HCT116 (cell line): ENCODE data around the gene TPRG1L.

ENCODE experiments used
- ATF3 ChIP-seq: IDR thresholded peaks from 2 replicates; pipeline ENCODE4 v1.6.1; 2012
- CTCF ChIP-seq, 3 experiments: fragments of 200-600 bp in 1 of 3; sonication (generic) in 1 of 3; IDR thresholded peaks in 2 of 3; conservative IDR thresholded peaks in 1 of 3; 2 replicates each; pipeline ENCODE4 v1.5.1; 2012 to 2017; ENCODE audit warnings: low read depth in 2 of 3, low read length in 2 of 3, antibody characterized with exemption in 1 of 3, borderline replicate concordance in 1 of 3, control low read depth in 1 of 3, mild to moderate bottlenecking in 1 of 3, mixed read lengths in 1 of 3, mixed run types in 1 of 3, moderate library complexity in 1 of 3; ENCODE audit not compliant: insufficient read depth in 1 of 3
- EZH2 ChIP-seq: fragments of 200-600 bp; sonication (generic); IDR thresholded peaks from 2 replicates; pipeline ENCODE4 v1.6.1; 2017; ENCODE audit warnings: antibody characterized with exemption, mixed run types
- JUND ChIP-seq: IDR thresholded peaks from 2 replicates; pipeline ENCODE4 v1.6.1; 2012
- POLR2A ChIP-seq: IDR thresholded peaks from 2 replicates; pipeline ENCODE4 v1.7.0; 2011; ENCODE audit warnings: borderline replicate concordance; ENCODE audit not compliant: insufficient read depth, insufficient read length; ENCODE audit errors: extremely low read depth
- RAD21 ChIP-seq: IDR thresholded peaks from 2 replicates; pipeline ENCODE4 v1.6.1; 2012; ENCODE audit warnings: low read depth, mild to moderate bottlenecking
- REST ChIP-seq: IDR thresholded peaks from 2 replicates; pipeline ENCODE4 v1.6.1; 2012; ENCODE audit warnings: low read depth
- TCF7L2 ChIP-seq: IDR thresholded peaks from 2 replicates; pipeline ENCODE4 v1.7.0; 2011; ENCODE audit warnings: borderline replicate concordance, inconsistent platforms; ENCODE audit not compliant: insufficient read depth, insufficient read length; ENCODE audit errors: extremely low read depth
- YY1 ChIP-seq: IDR thresholded peaks from 2 replicates; pipeline ENCODE4 v1.6.1; 2011; ENCODE audit warnings: low read length, low read depth, moderate library complexity, mild to moderate bottlenecking; ENCODE audit not compliant: insufficient replicate concordance; ENCODE audit errors: extremely low read depth
- ZFX ChIP-seq: fragments of 450-650 bp; IDR thresholded peaks from 2 replicates; pipeline ENCODE4 v1.6.1; 2017

DNA sequence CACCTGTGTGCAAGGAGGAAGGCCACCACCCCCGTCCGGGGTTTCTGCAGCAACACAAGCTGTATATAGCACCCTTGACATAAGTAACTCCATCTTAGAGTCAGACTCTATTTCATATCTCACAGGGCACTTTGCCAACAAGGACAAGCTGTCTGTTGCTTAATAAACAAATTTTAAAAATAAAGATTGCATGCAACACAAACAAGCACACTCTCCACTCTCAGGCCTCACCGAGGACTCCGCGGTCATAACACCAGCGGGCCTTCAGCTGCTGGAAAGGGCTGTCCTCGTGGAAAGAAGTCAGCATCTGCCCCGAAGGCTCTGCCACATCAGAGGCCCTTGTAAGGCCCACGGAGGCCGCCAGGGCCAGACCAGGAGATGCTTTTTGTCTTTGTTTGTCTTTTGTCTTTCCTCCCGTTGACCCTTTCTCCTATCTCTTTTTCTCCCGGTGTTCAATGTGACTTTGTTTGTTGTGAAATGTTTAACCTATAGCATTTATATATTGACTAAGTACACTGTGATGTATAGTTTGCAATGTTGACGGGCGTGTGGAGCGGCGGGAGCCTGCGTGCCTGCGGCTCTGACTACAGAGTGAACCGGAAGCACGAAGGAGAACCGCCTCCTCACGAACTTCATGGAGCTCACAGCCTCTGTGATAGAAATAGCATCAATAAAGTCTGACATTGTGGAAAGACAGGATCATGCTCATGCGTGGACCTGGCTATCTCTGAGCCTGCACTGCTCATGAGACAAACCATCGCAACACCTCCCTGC is 37.6 kb upstream of the TPRG1L start:
- no peak for TF ChIP-seq EZH2
- no peak for TF ChIP-seq CTCF (IDR thresholded peaks at IDR 0.05 in 2 of 3, conservative IDR thresholded peaks at IDR 0.05 in 1 of 3; ENCODE audit: borderline replicate concordance in 1 of 3, insufficient read depth in 1 of 3, low read depth in 2 of 3, low read length in 2 of 3)
- no peak for TF ChIP-seq ZFX
- no peak for TF ChIP-seq ATF3
- TF ChIP-seq REST, result no peak
- no peak for TF ChIP-seq TCF7L2
- TF ChIP-seq YY1, result no peak
- TF ChIP-seq JUND, result no peak
- TF ChIP-seq POLR2A, result no peak
- no peak for TF ChIP-seq RAD21
